ENCODE measurements around the gene DIAPH2.

The DIAPH2 gene

GRCh38 chrX:97616883-97617530, 932.4 kb downstream of the DIAPH2 start:
- DNase-seq: no peak

GRCh38 chrX:97619499-97619898, 934.9 kb downstream of the DIAPH2 start:
- DNase-seq: no peak

- DNase-seq: no peak
Measured at GRCh38 chrX:97622111-97622510, 937.5 kb downstream of the DIAPH2 start.

GRCh38 chrX:97628326-97628725, 943.7 kb downstream of the DIAPH2 start:
- DNase-seq: no peak

GRCh38 chrX:97628807-97629596, 944.4 kb downstream of the DIAPH2 start:
- DNase-seq: no peak

GRCh38 chrX:97629597-97629985, 944.9 kb downstream of the DIAPH2 start:
- DNase-seq: no peak

- no peak for DNase-seq
Measured at GRCh38 chrX:97633798-97634197, 949.2 kb downstream of the DIAPH2 start.

- DNase-seq: no peak
Measured at GRCh38 chrX:97636473-97637140, 952.0 kb downstream of the DIAPH2 start.

GRCh38 chrX:97637289-97637688, 952.6 kb downstream of the DIAPH2 start:
- no peak for DNase-seq

GRCh38 chrX:97638621-97639020, 954.0 kb downstream of the DIAPH2 start:
- DNase-seq: no peak

GRCh38 chrX:97639526-97639925, 954.9 kb downstream of the DIAPH2 start:
- DNase-seq: no peak

Data from NCI-H2227 treated with DMSO at 0.1 percent for 48 hours (cell line).